CD14-positive monocyte (primary cell): ENCODE data around the gene HSPA4. TPM values are rescaled to one million over a fixed set of nuclear protein-coding genes. Genes with fewer than 3 reads are reported as not detected.
"Not testable (repeated sequence)": the region's sequence is repeated elsewhere in the genome, so short reads cannot be mapped to it uniquely, and the experiment has no call there.

Experiments
- DNase-seq, 3 donors: peaks; one replicate each; pipeline ENCODE4 v3.0.0-alpha.2; 2011 to 2022
- H2AFZ ChIP-seq: 2 replicates; pipeline ENCODE4 v1.6.0; 2012; ENCODE audit warnings: mild to moderate bottlenecking, low read depth, low read length, inconsistent platforms; ENCODE audit not compliant: insufficient read depth, poor library complexity, severe bottlenecking
- H3K27ac ChIP-seq, 2 donors: 1 replicate in 1 of 2; 2 replicates in 1 of 2; pipeline ENCODE4 v1.5.1; 2012 to 2013; ENCODE audit warnings: low read length in 2 of 2, control low read depth in 1 of 2, inconsistent platforms in 1 of 2, low read depth in 1 of 2, mild to moderate bottlenecking in 1 of 2
- H3K27me3 ChIP-seq, 2 donors: one replicate each; pipeline versions ENCODE4 v1.6.0 to v1.6.1; 2011 to 2013; ENCODE audit warnings: low read length in 2 of 2; ENCODE audit not compliant: control insufficient read depth in 2 of 2, insufficient read depth in 2 of 2
- H3K36me3 ChIP-seq, 2 donors: replicated peaks in 1 of 2; 1 replicate in 1 of 2; 2 replicates in 1 of 2; pipeline versions ENCODE4 v1.5.1 to v1.6.1; 2012 to 2013; ENCODE audit warnings: low read length in 2 of 2, control low read depth in 1 of 2, inconsistent platforms in 1 of 2, mild to moderate bottlenecking in 1 of 2; ENCODE audit not compliant: insufficient read depth in 2 of 2, control insufficient read depth in 1 of 2
- H3K4me1 ChIP-seq, 2 donors: 1 replicate in 1 of 2; 2 replicates in 1 of 2; pipeline versions ENCODE4 v1.5.1 to v1.6.1; 2012 to 2013; ENCODE audit warnings: low read length in 2 of 2, control low read depth in 1 of 2, inconsistent platforms in 1 of 2, mild to moderate bottlenecking in 1 of 2, moderate library complexity in 1 of 2; ENCODE audit not compliant: insufficient read depth in 2 of 2, control insufficient read depth in 1 of 2
- H3K4me2 ChIP-seq: replicated peaks from 2 replicates; pipeline ENCODE3; 2012; ENCODE audit warnings: low read length, moderate library complexity, mild to moderate bottlenecking; ENCODE audit not compliant: poor library complexity, severe bottlenecking; ENCODE audit errors: extremely low read depth
- H3K4me3 ChIP-seq, 3 experiments: fragments of 200-600 bp in 1 of 3; sonication (generic) in 1 of 3; replicated peaks in 1 of 3; 1 replicate in 2 of 3; 2 replicates in 1 of 3; pipeline ENCODE4 v1.5.1; 2011 to 2013; ENCODE audit warnings: low read length in 3 of 3, mild to moderate bottlenecking in 3 of 3, control low read depth in 2 of 3, low read depth in 2 of 3, inconsistent platforms in 1 of 3, moderate library complexity in 1 of 3
- H3K79me2 ChIP-seq: 2 replicates; pipeline ENCODE4 v1.6.0; 2012; ENCODE audit warnings: mild to moderate bottlenecking, control low read depth, inconsistent platforms, low read length, moderate library complexity; ENCODE audit not compliant: insufficient read depth
- H3K9ac ChIP-seq: 2 replicates; pipeline ENCODE4 v1.6.0; 2017; ENCODE audit warnings: low read length, mild to moderate bottlenecking; ENCODE audit not compliant: insufficient read depth, poor library complexity, severe bottlenecking
- H3K9me3 ChIP-seq, 2 donors: replicated peaks in 1 of 2; 1 replicate in 1 of 2; 2 replicates in 1 of 2; pipeline versions ENCODE4 v1.5.1 to v1.6.1; 2012 to 2013; ENCODE audit warnings: low read length in 2 of 2, control low read depth in 1 of 2; ENCODE audit not compliant: control insufficient read depth in 1 of 2, insufficient read depth in 1 of 2
- H4K20me1 ChIP-seq: 2 replicates; pipeline ENCODE4 v1.6.0; 2012; ENCODE audit warnings: mild to moderate bottlenecking, low read length, control low read depth, moderate library complexity; ENCODE audit not compliant: insufficient read depth
- H3K27ac Mint-ChIP-seq, 7 donors: one replicate each; pipeline ENCODE4 v1.8.0; 2020; ENCODE audit warnings: mild to moderate bottlenecking in 7 of 7, mixed read lengths in 7 of 7, moderate library complexity in 6 of 7, inconsistent platforms in 2 of 7
- H3K27me3 Mint-ChIP-seq, 3 donors: one replicate each; pipeline ENCODE4 v1.8.0; 2021 to 2022; ENCODE audit warnings: low read depth in 3 of 3, mild to moderate bottlenecking in 3 of 3, mixed read lengths in 3 of 3, moderate library complexity in 3 of 3, inconsistent platforms in 1 of 3
- H3K36me3 Mint-ChIP-seq, 2 donors: one replicate each; pipeline ENCODE4 v1.8.0; 2020; ENCODE audit warnings: mixed read lengths in 2 of 2, inconsistent platforms in 1 of 2, mild to moderate bottlenecking in 1 of 2
- H3K4me1 Mint-ChIP-seq: one replicate; pipeline ENCODE4 v1.8.0; 2020; ENCODE audit warnings: mild to moderate bottlenecking, mixed read lengths
- H3K4me3 Mint-ChIP-seq, 2 donors: one replicate each; pipeline ENCODE4 v1.8.0; 2020; ENCODE audit warnings: mild to moderate bottlenecking in 2 of 2, mixed read lengths in 2 of 2, moderate library complexity in 1 of 2
- H3K9me3 Mint-ChIP-seq, 7 donors: one replicate each; pipeline ENCODE4 v1.8.0; 2020 to 2022; ENCODE audit warnings: mixed read lengths in 7 of 7, mild to moderate bottlenecking in 6 of 7, moderate library complexity in 6 of 7, inconsistent platforms in 2 of 7
- WGBS: methylation state at CpG from one replicate; pipeline ENCODE4 v1.1.5; 2013; ENCODE audit warnings: missing lambda C conversion rate; ENCODE audit not compliant: insufficient coverage; 5-methylcytosine and 5-hydroxymethylcytosine counted together
- intact Hi-C, 2 donors: fragments of 100-400 bp; cut with micrococcal nuclease; formaldehyde crosslinking; loops; one replicate each; pipeline versions ENCODE4 v1.15.0 to v1.15.1; 2023
- polyA plus RNA-seq, 3 donors: library from polyadenylated mRNA; depleted of rRNA in 1 of 3; unstranded in 2 of 3; stranded (reverse) in 1 of 3; fragments of 300-500 nt in 2 of 3; fragments of >200 nt in 1 of 3; fragmentation: Illumina TruSeq in 2 of 3; gene quantifications; 1 replicate in 2 of 3; 2 replicates in 1 of 3; pipeline ENCODE4 v1.2.3, GENCODE V29; 2012 to 2021
- TF ChIP-seq, protein P1 (sequence below): fragments of 200-600 bp; IDR thresholded peaks from one replicate; pipeline ENCODE4 v1.8.0; 2022; ENCODE audit warnings: antibody characterized with exemption, mild to moderate bottlenecking

Gene HSPA4
- polyA plus RNA-seq, 3 donors = 15.7 to 52.0 (median 27.7) TPM

DNA sequence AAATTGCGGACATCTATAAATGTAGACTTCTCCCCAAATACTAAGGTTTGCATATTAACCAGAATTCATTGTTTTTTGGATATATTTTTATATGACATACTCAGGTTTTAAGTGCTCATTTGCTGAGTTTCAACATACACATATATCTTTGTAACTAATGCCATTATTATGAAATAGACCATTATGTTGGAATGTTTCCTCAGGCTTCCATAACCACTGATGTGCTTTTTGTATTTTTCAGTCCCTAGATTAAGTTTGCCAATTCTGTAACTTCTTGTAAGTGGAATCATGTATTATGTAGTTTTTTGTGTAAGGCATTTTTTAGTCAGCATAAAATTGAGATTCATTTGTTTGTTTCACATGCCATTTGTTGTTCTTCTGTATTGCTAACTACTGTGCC lies 32.1 kb downstream of the HSPA4 start:
- H3K27ac Mint-ChIP-seq = no peak overlapping the region
- peaks cover 47 to 84% of the 10 kb centered on the region in 2 donors for H3K36me3 ChIP-seq

DNA sequence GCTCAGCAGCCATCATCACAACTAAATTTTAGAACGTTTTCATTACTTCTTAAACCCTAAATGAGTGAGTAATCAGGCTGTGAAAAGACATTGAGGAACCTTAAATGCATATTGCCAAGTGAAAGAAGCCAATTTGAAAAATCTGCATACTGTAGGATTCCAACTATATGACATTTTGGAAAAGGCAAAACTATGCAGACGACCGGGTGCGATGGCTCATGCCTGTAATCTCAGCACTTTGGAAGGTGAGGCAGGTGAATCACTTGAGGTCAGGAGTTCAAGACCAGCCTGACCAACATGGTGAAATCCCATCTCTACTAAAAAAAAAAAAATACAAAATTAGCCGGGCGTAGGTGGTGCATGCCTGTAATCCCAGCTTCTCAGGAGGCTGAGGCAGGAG lies 33.4 kb downstream of the HSPA4 start:
- H3K4me3 ChIP-seq, H3K27me3 ChIP-seq, DNase-seq, H3K27ac ChIP-seq, H3K9me3 Mint-ChIP-seq, H3K9me3 ChIP-seq, H3K4me1 Mint-ChIP-seq, H3K4me2 ChIP-seq, H3K27me3 Mint-ChIP-seq, intact Hi-C loops, H2AFZ ChIP-seq, H3K4me3 Mint-ChIP-seq, H3K9ac ChIP-seq, H3K27ac Mint-ChIP-seq, H3K79me2 ChIP-seq, H3K4me1 ChIP-seq: not testable (repeated sequence)
- no CpG with 5 or more reads among the region's 6 CpGs for WGBS
- peaks cover 35% of the 10 kb centered on the region for H4K20me1 ChIP-seq
- H3K36me3 ChIP-seq = peaks cover 56 to 84% of the 10 kb centered on the region in 2 donors
- H3K36me3 Mint-ChIP-seq = peaks cover 72 to 86% of the 10 kb centered on the region in 2 donors

More for the DNA sequence above, 32.1 kb downstream of the HSPA4 start:
- H3K27ac ChIP-seq = no peak overlapping the region
- TF ChIP-seq, protein P1, sequence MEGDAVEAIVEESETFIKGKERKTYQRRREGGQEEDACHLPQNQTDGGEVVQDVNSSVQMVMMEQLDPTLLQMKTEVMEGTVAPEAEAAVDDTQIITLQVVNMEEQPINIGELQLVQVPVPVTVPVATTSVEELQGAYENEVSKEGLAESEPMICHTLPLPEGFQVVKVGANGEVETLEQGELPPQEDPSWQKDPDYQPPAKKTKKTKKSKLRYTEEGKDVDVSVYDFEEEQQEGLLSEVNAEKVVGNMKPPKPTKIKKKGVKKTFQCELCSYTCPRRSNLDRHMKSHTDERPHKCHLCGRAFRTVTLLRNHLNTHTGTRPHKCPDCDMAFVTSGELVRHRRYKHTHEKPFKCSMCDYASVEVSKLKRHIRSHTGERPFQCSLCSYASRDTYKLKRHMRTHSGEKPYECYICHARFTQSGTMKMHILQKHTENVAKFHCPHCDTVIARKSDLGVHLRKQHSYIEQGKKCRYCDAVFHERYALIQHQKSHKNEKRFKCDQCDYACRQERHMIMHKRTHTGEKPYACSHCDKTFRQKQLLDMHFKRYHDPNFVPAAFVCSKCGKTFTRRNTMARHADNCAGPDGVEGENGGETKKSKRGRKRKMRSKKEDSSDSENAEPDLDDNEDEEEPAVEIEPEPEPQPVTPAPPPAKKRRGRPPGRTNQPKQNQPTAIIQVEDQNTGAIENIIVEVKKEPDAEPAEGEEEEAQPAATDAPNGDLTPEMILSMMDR = no peak
- H3K4me2 ChIP-seq = no peak overlapping the region
- Mint-ChIP-seq H3K4me3 (no peak overlapping the region), H3K27me3 (peaks cover 0 to 1% (median 0%) of the 10 kb centered on the region in 3 donors), H3K9me3 (peaks cover 0 to 2% (median 0%) of the 10 kb centered on the region in 7 donors), H3K4me1 (no peaks in the 10 kb centered on the region), H3K36me3 (peaks cover 71 to 83% of the 10 kb centered on the region in 2 donors)
- intact Hi-C loops = no loop called here
- WGBS = no CpG with 5 or more reads among the region's 1 CpG
- H3K9me3 ChIP-seq = no peaks in the 10 kb centered on the region
- no peak overlapping the region for H3K9ac ChIP-seq
- no peak overlapping the region for H2AFZ ChIP-seq
- H3K79me2 ChIP-seq = peaks cover 16% of the 10 kb centered on the region
- H4K20me1 ChIP-seq = peaks cover 48% of the 10 kb centered on the region
- H3K4me1 ChIP-seq = no peaks in the 10 kb centered on the region
- no peaks in the 10 kb centered on the region for H3K27me3 ChIP-seq
- no peak for DNase-seq
- H3K4me3 ChIP-seq = no peak overlapping the region
